Astrocyte (in vitro differentiated cells and primary cell): ENCODE results near the gene MBOAT2. TPM values are rescaled to one million over a fixed set of nuclear protein-coding genes. Genes with fewer than 3 reads are reported as not detected.

Experiments used
- DNase-seq: peaks from one replicate; pipeline ENCODE4 v3.0.0-alpha.2; 2010; ENCODE audit warnings: low read depth
- FAIRE-seq: peaks from 2 replicates; lab custom pipeline; 2011; peaks lifted over from hg19 to GRCh38; lab: Jason Lieb, UNC
- H2AFZ ChIP-seq: 2 replicates; pipeline ENCODE4 v1.6.0; 2012; ENCODE audit warnings: low read depth, low read length, inconsistent platforms
- H3K27ac ChIP-seq: 2 replicates; pipeline ENCODE4 v1.5.1; 2011; ENCODE audit warnings: low read depth, low read length, inconsistent platforms
- H3K27me3 ChIP-seq: 2 replicates; pipeline ENCODE4 v1.6.0; 2011; ENCODE audit warnings: low read length, inconsistent platforms; ENCODE audit not compliant: insufficient read depth
- H3K36me3 ChIP-seq: 2 replicates; pipeline ENCODE4 v1.5.1; 2011; ENCODE audit warnings: low read length, inconsistent platforms; ENCODE audit not compliant: insufficient read depth
- H3K4me1 ChIP-seq: 2 replicates; pipeline ENCODE4 v1.5.1; 2011; ENCODE audit warnings: low read length, inconsistent platforms; ENCODE audit not compliant: insufficient read depth
- H3K4me2 ChIP-seq: 2 replicates; pipeline ENCODE4 v1.6.0; 2012; ENCODE audit warnings: low read length, inconsistent platforms
- H3K4me3 ChIP-seq: 2 replicates; pipeline ENCODE4 v1.5.1; 2011; ENCODE audit warnings: low read depth, mild to moderate bottlenecking, low read length, inconsistent platforms; ENCODE audit not compliant: insufficient read depth
- H3K79me2 ChIP-seq: 2 replicates; pipeline ENCODE4 v1.6.0; 2012; ENCODE audit warnings: mild to moderate bottlenecking, low read length, inconsistent platforms; ENCODE audit not compliant: insufficient read depth
- H3K9ac ChIP-seq: 2 replicates; pipeline ENCODE4 v1.6.0; 2012; ENCODE audit warnings: mild to moderate bottlenecking, low read length, inconsistent platforms
- H3K9me3 ChIP-seq: 2 replicates; pipeline ENCODE4 v1.5.1; 2012; ENCODE audit warnings: low read depth, mild to moderate bottlenecking, low read length, inconsistent platforms; ENCODE audit not compliant: insufficient read depth
- H4K20me1 ChIP-seq: 2 replicates; pipeline ENCODE4 v1.6.0; 2012; ENCODE audit warnings: low read length, inconsistent platforms; ENCODE audit not compliant: insufficient read depth
- H3K27ac Mint-ChIP-seq: one replicate; pipeline ENCODE4 v1.8.0; 2021; ENCODE audit warnings: mild to moderate bottlenecking, mixed read lengths; ENCODE audit not compliant: unreplicated experiment
- H3K27me3 Mint-ChIP-seq: one replicate; pipeline ENCODE4 v1.8.0; 2021; ENCODE audit warnings: low read depth, mixed read lengths; ENCODE audit not compliant: unreplicated experiment
- H3K36me3 Mint-ChIP-seq: one replicate; pipeline ENCODE4 v1.8.0; 2021; ENCODE audit warnings: low read depth, mixed read lengths; ENCODE audit not compliant: unreplicated experiment
- H3K4me1 Mint-ChIP-seq: one replicate; pipeline ENCODE4 v1.8.0; 2021; ENCODE audit warnings: low read depth, mixed read lengths; ENCODE audit not compliant: unreplicated experiment
- H3K4me3 Mint-ChIP-seq: one replicate; pipeline ENCODE4 v1.8.0; 2021; ENCODE audit warnings: mild to moderate bottlenecking, moderate library complexity, mixed read lengths; ENCODE audit not compliant: unreplicated experiment
- H3K9me3 Mint-ChIP-seq: one replicate; pipeline ENCODE4 v1.8.0; 2021; ENCODE audit warnings: mild to moderate bottlenecking, mixed read lengths; ENCODE audit not compliant: unreplicated experiment
- EZH2 ChIP-seq: IDR thresholded peaks from 2 replicates; pipeline ENCODE4 v1.6.1; 2012; ENCODE audit warnings: mild to moderate bottlenecking, low read length, inconsistent platforms; ENCODE audit not compliant: insufficient read depth
- total RNA-seq: library from RNA; stranded (reverse); gene quantifications from 2 replicates; pipeline ENCODE4 v1.2.1, GENCODE V29; 2021
- TF ChIP-seq, protein P1 (sequence below): IDR thresholded peaks from 2 replicates; pipeline ENCODE4 v1.5.1; 2011; ENCODE audit warnings: low read depth, mild to moderate bottlenecking, inconsistent platforms, low read length, moderate library complexity; ENCODE audit not compliant: insufficient read depth

MBOAT2 gene
- total RNA-seq, 1 donor from 2014 or later, result 54.6 TPM

DNA sequence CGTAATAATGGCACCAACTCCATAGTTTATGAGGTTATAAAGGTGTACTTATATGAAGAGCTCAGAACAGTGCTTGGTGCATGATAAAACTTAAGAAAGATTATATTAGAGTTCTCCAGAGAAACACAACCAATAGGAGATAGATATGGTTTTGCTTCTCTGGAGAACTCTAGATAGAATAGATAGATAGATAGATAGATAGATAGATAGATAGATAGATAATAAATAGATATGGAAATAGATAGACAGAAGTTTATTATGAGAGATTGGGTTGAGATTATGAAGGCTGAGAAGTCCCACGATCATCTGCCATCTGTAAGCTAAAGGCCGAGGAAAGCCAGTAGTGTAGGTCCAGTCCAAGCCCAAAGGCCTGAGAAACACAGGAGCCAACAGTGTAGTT lies 2.9 kb upstream of the MBOAT2 start:
- no peaks in the 10 kb centered on the region for H3K9me3 Mint-ChIP-seq
- H3K36me3 Mint-ChIP-seq, result peaks cover 4% of the 10 kb centered on the region
- H3K27me3 Mint-ChIP-seq, result no peaks in the 10 kb centered on the region
- no peaks in the 10 kb centered on the region for H3K9me3 ChIP-seq
- no peaks in the 10 kb centered on the region for H3K27me3 ChIP-seq
- H3K4me3 ChIP-seq, result no peak overlapping the region
- H3K4me1 Mint-ChIP-seq, result peaks cover 13% of the 10 kb centered on the region
- H3K4me1 ChIP-seq, result peaks cover 24% of the 10 kb centered on the region
- TF ChIP-seq, protein P1, sequence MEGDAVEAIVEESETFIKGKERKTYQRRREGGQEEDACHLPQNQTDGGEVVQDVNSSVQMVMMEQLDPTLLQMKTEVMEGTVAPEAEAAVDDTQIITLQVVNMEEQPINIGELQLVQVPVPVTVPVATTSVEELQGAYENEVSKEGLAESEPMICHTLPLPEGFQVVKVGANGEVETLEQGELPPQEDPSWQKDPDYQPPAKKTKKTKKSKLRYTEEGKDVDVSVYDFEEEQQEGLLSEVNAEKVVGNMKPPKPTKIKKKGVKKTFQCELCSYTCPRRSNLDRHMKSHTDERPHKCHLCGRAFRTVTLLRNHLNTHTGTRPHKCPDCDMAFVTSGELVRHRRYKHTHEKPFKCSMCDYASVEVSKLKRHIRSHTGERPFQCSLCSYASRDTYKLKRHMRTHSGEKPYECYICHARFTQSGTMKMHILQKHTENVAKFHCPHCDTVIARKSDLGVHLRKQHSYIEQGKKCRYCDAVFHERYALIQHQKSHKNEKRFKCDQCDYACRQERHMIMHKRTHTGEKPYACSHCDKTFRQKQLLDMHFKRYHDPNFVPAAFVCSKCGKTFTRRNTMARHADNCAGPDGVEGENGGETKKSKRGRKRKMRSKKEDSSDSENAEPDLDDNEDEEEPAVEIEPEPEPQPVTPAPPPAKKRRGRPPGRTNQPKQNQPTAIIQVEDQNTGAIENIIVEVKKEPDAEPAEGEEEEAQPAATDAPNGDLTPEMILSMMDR, result no peak
- TF ChIP-seq EZH2, result no peak
- no peak overlapping the region for H3K4me2 ChIP-seq
- no peak overlapping the region for H3K27ac Mint-ChIP-seq
- H2AFZ ChIP-seq, result no peak overlapping the region
- FAIRE-seq (no peak), DNase-seq (no peak)
- no peak overlapping the region for H3K9ac ChIP-seq
- H3K4me3 Mint-ChIP-seq, result no peak overlapping the region
- H3K36me3 ChIP-seq, result no peaks in the 10 kb centered on the region
- peaks cover 30% of the 10 kb centered on the region for H3K79me2 ChIP-seq
- H3K27ac ChIP-seq, result no peak overlapping the region
- peaks cover 10% of the 10 kb centered on the region for H4K20me1 ChIP-seq

- Mint-ChIP-seq H3K4me1 (peaks cover 19% of the 10 kb centered on the region), H3K27me3 (no peaks in the 10 kb centered on the region), H3K9me3 (no peaks in the 10 kb centered on the region), H3K36me3 (peaks cover 4% of the 10 kb centered on the region), H3K27ac (peak overlapping the region; percentile 84), H3K4me3 (peak overlapping the region; percentile 89)
- FAIRE-seq (no peak), DNase-seq (peak; percentile 74)
- Histone ChIP-seq H3K9me3 (no peaks in the 10 kb centered on the region), H3K79me2 (peaks cover 48% of the 10 kb centered on the region), H3K36me3 (no peaks in the 10 kb centered on the region), H3K27me3 (no peaks in the 10 kb centered on the region), H3K4me3 (peak overlapping the region; percentile 73), H4K20me1 (peaks cover 14% of the 10 kb centered on the region), H2AFZ (peak overlapping the region; percentile 84), H3K9ac (peak overlapping the region; percentile 92), H3K4me1 (peaks cover 27% of the 10 kb centered on the region), H3K4me2 (peak overlapping the region; percentile 86), H3K27ac (peak overlapping the region; percentile 91)
- TF ChIP-seq, protein P1, result no peak
- no peak for TF ChIP-seq EZH2
Measured at GRCh38 chr2:9004338-9005204, 1.1 kb upstream of the MBOAT2 start.

DNA sequence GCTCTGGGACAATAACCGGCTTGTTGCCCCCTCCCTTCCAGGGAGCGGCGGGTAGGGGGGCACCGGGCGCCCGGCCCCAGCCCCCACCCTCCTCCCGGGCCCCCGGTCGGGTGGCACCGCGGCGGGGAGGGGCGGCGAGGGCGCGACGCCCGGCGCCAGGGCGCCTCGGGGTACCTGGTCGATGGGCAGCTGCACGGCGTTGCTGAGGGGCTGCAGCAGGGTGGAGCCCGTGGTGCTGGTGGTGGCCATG lies 193 bp downstream of the MBOAT2 start:
- TF ChIP-seq EZH2, result no peak
- TF ChIP-seq, protein P1, result no peak
- peak overlapping the region; percentile 68 for H2AFZ ChIP-seq

More for the DNA sequence above, 193 bp downstream of the MBOAT2 start:
- H3K36me3 Mint-ChIP-seq, result peaks cover 4% of the 10 kb centered on the region
- Histone ChIP-seq H3K27ac (no peak overlapping the region), H3K4me1 (peaks cover 27% of the 10 kb centered on the region), H3K9ac (peak overlapping the region; percentile 81), H3K4me3 (peak overlapping the region; percentile 82), H3K79me2 (peaks cover 61% of the 10 kb centered on the region), H3K4me2 (peak overlapping the region; percentile 96), H4K20me1 (peaks cover 27% of the 10 kb centered on the region), H3K9me3 (no peaks in the 10 kb centered on the region), H3K27me3 (no peaks in the 10 kb centered on the region), H3K36me3 (no peaks in the 10 kb centered on the region)
- FAIRE-seq (no peak), DNase-seq (no peak)
- no peak overlapping the region for H3K27ac Mint-ChIP-seq
- no peaks in the 10 kb centered on the region for H3K9me3 Mint-ChIP-seq
- no peak overlapping the region for H3K4me3 Mint-ChIP-seq
- peaks cover 23% of the 10 kb centered on the region for H3K4me1 Mint-ChIP-seq
- H3K27me3 Mint-ChIP-seq, result no peaks in the 10 kb centered on the region
